Esophagus squamous epithelium (tissue), 4 donors: ENCODE data around the gene MAGED2.
"Not testable (repeated sequence)": the region's sequence is repeated elsewhere in the genome, so short reads cannot be mapped to it uniquely, and the experiment has no call there.

Source experiments
- POLR2A ChIP-seq, 4 donors: fragments of 450-650 bp; IDR thresholded peaks; one replicate each; pipeline ENCODE4 v1.6.1; 2017; ENCODE audit warnings: antibody characterized with exemption in 4 of 4, mild to moderate bottlenecking in 4 of 4, moderate library complexity in 3 of 4
- TF ChIP-seq, protein P1 (sequence below), 6 experiments: fragments of 450-650 bp in 4 of 6; fragments of 200-600 bp in 2 of 6; sonication (generic) in 2 of 6; IDR thresholded peaks; one replicate each; pipeline ENCODE4 v1.5.1; 2016 to 2019; ENCODE audit warnings: antibody characterized with exemption in 6 of 6, mild to moderate bottlenecking in 4 of 6, moderate library complexity in 4 of 6

DNA sequence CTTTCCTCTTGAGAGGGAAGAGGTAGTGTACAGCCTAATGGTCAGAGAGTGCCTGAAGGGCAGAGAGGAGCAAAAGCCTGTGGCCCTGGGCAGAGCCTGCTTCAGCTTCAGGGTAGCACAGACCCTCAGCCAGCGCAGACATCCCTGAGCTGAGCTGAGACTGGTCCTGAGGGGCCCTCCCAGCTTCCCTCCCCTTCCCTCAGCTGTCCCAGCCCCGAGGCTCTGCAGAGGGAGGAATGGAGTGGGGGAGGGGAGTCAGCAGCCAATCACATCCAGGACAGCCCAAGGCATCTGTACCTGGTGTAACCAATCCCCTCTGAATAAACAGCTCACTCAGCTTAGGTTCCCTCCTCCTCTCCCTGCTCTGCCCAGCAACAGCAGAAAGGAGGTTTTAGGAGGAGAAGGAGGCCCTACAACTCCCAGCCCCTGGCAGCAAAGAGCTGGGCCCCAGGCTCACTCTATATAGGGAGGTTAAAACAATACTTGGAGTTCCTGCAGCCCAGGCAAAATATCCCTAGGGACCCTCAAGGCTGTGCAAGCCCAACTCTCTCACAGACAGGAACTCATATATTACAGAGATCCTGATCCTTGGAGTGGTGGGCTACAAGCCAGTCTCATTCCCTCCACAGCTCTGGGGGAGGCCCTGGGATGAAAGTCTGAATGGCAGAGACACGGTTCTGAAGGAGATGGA, 33.8 kb downstream of the MAGED2 start:
- TF ChIP-seq, protein P1, sequence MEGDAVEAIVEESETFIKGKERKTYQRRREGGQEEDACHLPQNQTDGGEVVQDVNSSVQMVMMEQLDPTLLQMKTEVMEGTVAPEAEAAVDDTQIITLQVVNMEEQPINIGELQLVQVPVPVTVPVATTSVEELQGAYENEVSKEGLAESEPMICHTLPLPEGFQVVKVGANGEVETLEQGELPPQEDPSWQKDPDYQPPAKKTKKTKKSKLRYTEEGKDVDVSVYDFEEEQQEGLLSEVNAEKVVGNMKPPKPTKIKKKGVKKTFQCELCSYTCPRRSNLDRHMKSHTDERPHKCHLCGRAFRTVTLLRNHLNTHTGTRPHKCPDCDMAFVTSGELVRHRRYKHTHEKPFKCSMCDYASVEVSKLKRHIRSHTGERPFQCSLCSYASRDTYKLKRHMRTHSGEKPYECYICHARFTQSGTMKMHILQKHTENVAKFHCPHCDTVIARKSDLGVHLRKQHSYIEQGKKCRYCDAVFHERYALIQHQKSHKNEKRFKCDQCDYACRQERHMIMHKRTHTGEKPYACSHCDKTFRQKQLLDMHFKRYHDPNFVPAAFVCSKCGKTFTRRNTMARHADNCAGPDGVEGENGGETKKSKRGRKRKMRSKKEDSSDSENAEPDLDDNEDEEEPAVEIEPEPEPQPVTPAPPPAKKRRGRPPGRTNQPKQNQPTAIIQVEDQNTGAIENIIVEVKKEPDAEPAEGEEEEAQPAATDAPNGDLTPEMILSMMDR (IDR thresholded peaks at IDR 0.05) = not testable (repeated sequence)
- TF ChIP-seq POLR2A (IDR thresholded peaks at IDR 0.05) = not testable (repeated sequence)
